Measurements from ENCODE around the gene HOXB4. TPM values are rescaled to one million over a fixed set of nuclear protein-coding genes. Genes with fewer than 3 reads are reported as not detected.

Gene HOXB4
- polyA plus RNA-seq, 1 experiment, result 5.8 TPM

DNA sequence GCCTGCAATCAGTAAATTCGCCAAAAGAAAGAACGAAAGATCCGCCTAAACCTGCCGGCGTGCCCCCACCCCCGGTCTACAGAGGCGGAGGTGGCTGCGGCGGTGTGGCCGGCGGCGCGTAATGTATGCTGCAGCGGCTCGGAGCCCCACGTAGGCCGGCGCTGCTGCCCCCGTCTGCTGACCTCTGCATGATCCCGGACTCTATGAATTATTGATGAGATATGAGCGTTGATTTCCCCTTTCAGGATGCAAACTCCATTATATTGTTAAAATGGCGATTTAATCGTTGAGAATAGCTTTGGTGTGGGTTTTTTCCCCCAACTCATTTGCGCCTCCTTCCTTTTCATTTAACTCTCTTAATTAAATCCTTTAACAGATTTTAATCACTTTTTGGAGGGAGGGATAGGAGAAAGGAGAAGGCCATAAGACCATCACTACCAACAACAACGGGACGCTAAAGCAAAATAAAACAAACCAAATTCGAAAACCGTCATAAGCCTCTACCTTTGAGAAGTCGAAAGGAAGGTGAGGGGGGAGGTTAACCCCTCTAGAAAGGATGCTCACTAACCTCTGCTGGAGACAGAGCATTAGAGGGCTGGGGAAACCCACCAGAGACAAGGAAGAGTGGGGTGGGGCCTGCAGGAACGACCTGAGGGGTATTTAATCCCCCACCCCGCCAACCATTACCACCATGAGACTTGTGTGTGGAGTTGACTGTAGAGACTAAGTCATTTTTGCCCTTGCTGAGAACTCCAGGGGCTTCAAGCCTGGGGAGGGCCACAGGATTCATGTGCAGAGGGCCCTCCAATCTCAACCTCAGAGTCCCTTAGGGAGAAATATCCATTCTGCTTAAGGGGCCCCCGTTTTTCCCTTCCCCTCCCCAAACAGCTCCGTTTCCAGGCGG is 8.5 kb upstream of the HOXB4 start:
- Histone ChIP-seq H3K9me3 (ENCODE audit: control insufficient read depth, insufficient read depth, low read length) (no peaks in the 10 kb centered on the region; the same call in 1 of the 2 replicates), H3K27me3 (ENCODE audit: control insufficient read depth, insufficient read depth, low read length) (no peaks in the 10 kb centered on the region), H3K27ac (ENCODE audit: low read depth, low read length) (peak overlapping the region; percentile 97), H3K4me3 (ENCODE audit: low read depth, low read length) (peak overlapping the region; percentile 89)
- CTCF ChIA-PET, result interaction anchor here (0.6 to 1.6 kb wide), 7 partner anchors 26 to 279 kb away, joined by 3 to 8 read pairs (median 4); no protein-coding TSS in a partner anchor
- POLR2A ChIA-PET, result interaction anchor here (0.6 to 2.7 kb wide), 7 partner anchors 10 to 113 kb away, joined by 3 to 12 read pairs (median 4); no protein-coding TSS in a partner anchor
- TF ChIP-seq, protein P1, sequence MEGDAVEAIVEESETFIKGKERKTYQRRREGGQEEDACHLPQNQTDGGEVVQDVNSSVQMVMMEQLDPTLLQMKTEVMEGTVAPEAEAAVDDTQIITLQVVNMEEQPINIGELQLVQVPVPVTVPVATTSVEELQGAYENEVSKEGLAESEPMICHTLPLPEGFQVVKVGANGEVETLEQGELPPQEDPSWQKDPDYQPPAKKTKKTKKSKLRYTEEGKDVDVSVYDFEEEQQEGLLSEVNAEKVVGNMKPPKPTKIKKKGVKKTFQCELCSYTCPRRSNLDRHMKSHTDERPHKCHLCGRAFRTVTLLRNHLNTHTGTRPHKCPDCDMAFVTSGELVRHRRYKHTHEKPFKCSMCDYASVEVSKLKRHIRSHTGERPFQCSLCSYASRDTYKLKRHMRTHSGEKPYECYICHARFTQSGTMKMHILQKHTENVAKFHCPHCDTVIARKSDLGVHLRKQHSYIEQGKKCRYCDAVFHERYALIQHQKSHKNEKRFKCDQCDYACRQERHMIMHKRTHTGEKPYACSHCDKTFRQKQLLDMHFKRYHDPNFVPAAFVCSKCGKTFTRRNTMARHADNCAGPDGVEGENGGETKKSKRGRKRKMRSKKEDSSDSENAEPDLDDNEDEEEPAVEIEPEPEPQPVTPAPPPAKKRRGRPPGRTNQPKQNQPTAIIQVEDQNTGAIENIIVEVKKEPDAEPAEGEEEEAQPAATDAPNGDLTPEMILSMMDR (IDR thresholded peaks at IDR 0.05; ENCODE audit: low read depth, low read length), result no peak
- DNase-seq (ENCODE audit: low read depth, low spot score), result no peak

DNA sequence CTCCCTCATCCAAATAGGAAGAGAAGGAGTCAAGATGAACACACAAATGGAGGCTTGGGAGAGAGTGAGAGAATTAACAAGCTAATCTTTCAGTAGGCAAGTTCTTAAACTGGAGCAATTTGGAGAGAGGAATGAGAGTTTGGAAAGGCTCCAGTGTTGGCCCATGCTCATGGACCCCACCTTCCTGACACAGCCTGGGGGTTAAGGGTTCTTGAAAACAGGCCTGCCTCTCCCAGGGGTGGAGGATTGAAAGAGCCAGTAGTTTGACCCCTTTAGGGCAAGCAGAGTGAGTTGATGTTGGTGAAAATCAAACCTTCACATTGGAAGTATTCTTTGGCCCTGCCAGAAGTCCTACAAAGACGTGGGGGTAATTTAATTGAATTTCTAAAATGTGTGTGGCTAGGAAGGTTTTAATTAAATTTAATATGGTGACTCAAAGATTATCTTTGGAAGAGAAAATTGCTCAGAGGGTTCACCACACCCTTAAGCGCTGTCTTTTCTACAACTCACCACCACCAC is 6.1 kb upstream of the HOXB4 start:
- H3K4me3 ChIP-seq (ENCODE audit: low read depth, low read length), result peak overlapping the region; percentile 89
- H3K27me3 ChIP-seq (ENCODE audit: control insufficient read depth, insufficient read depth, low read length), result no peaks in the 10 kb centered on the region
- TF ChIP-seq, protein P1 (IDR thresholded peaks at IDR 0.05; ENCODE audit: low read depth, low read length), result no peak

DNA sequence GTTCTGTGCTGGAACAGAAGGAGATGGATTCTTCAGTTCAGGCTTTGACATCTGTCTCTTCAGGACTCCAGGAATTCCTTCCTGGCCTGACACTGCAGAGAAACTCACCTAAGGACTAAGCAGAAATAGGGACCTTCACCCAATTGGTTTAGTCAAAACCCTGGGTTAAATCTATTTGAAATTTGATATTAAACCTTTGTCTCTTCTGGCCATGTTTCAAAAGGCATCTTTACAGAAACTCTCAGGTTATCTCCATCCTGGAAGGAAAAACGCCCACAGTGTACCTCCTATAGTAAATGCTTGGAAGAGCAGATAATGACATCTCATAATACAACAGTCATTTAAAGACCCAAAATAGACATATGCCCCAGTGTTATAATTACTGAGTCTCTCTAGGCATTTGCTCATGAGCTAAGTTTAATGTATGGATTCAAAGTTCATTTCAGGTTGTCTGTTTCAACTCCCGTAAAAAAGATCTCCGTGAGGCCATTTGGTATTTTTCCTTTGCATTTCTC is 5.6 kb upstream of the HOXB4 start:
- Histone ChIP-seq H3K9me3 (ENCODE audit: control insufficient read depth, insufficient read depth, low read length) (no peaks in the 10 kb centered on the region; the same call in 1 of the 2 replicates), H3K27ac (ENCODE audit: low read depth, low read length) (peak overlapping the region; percentile 98), H3K4me3 (ENCODE audit: low read depth, low read length) (peak overlapping the region; percentile 90), H3K27me3 (ENCODE audit: control insufficient read depth, insufficient read depth, low read length) (no peaks in the 10 kb centered on the region)
- POLR2A ChIA-PET, result interaction anchor here (1.1 to 1.5 kb wide), 3 partner anchors 13 to 80 kb away, joined by 3 to 5 read pairs (median 4); no protein-coding TSS in a partner anchor
- CTCF ChIA-PET, result interaction anchor here (0.6 to 1.7 kb wide), 6 partner anchors 16 to 260 kb away, joined by 3 to 15 read pairs (median 4); no protein-coding TSS in a partner anchor
- TF ChIP-seq, protein P1 (IDR thresholded peaks at IDR 0.05; ENCODE audit: low read depth, low read length), result no peak
- no peak for DNase-seq (ENCODE audit: low read depth, low spot score)

More for the DNA sequence above, 6.1 kb upstream of the HOXB4 start:
- H3K27ac ChIP-seq (ENCODE audit: low read depth, low read length), result peak overlapping the region; percentile 97
- DNase-seq (ENCODE audit: low read depth, low spot score), result no peak
- POLR2A ChIA-PET, result interaction anchor here (1.2 kb wide), 1 partner anchor 44 kb away, joined by 4 read pairs; no protein-coding TSS in a partner anchor
- no peaks in the 10 kb centered on the region; the same call in 1 of the 2 replicates for H3K9me3 ChIP-seq (ENCODE audit: control insufficient read depth, insufficient read depth, low read length)
- CTCF ChIA-PET, result interaction anchor here (0.6 to 1.7 kb wide), 4 partner anchors 16 to 249 kb away, joined by 3 to 9 read pairs (median 4); no protein-coding TSS in a partner anchor

DNA sequence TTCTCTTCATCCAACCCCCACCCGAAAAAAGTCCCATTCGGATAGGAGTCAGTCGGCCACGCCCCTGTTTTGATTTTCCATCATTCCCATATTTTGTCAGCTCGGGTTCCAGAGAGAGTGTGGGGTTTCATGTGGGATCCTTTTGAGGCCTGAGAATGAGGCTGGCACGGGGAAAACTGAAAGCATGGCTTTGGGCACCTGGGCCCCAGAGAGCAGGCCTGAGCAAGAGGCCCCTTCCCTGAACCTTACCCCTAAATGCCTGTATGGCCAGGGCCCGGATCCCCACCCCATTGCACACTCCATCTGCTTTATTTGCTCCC is 4.6 kb upstream of the HOXB4 start:
- H3K9me3 ChIP-seq (ENCODE audit: control insufficient read depth, insufficient read depth, low read length), result no peaks in the 10 kb centered on the region; the same call in 1 of the 2 replicates
- POLR2A ChIA-PET, result interaction anchor here (0.7 to 1.5 kb wide), 8 partner anchors 10 to 99 kb away, joined by 3 to 6 read pairs (median 4); partner anchors contain the start of gene HOXB5
- no peaks in the 10 kb centered on the region for H3K27me3 ChIP-seq (ENCODE audit: control insufficient read depth, insufficient read depth, low read length)
- CTCF ChIA-PET, result interaction anchor here (0.5 to 1.7 kb wide), 7 partner anchors 31 to 452 kb away, joined by 3 to 15 read pairs (median 4); no protein-coding TSS in a partner anchor
- H3K27ac ChIP-seq (ENCODE audit: low read depth, low read length), result peak overlapping the region; percentile 98
- no peak for DNase-seq (ENCODE audit: low read depth, low spot score)
- H3K4me3 ChIP-seq (ENCODE audit: low read depth, low read length), result peak overlapping the region; percentile 90
- TF ChIP-seq, protein P1 (IDR thresholded peaks at IDR 0.05; ENCODE audit: low read depth, low read length), result no peak
